Stimulated activated CD8-positive, alpha-beta memory T cell treated with anti-CD3 and anti-CD28 coated beads, Interleukin-4, amount 100 ng/mL, for 4 hours (primary cell): ENCODE data around the gene CDH16.
"Not testable (repeated sequence)": the region's sequence is repeated elsewhere in the genome, so short reads cannot be mapped to it uniquely, and the experiment has no call there.

Experiments used
- DNase-seq, 2 donors: peaks; one replicate each; pipeline ENCODE4 v3.0.0-alpha.2; 2020; ENCODE audit warnings: low read depth in 2 of 2, low spot score in 1 of 2

The CDH16 gene

DNA sequence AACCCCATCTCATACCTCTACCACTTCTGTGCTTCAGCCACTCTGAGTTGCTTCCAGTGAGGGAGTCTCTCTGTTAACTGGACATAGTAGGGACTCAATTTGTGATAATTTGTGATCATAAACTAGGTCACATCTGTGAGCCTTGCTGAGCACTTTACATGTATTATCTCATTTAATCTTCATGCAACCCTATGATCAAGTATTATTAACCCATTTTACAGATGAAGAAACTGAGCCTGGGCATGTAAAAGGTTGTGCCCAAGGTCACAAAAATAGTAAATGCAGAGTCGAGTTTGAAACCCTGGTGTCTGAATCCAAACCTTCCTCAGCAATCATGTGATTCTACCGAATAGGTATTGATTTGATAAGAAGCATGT, 19.8 kb downstream of the CDH16 start:
- DNase-seq = no peak

DNA sequence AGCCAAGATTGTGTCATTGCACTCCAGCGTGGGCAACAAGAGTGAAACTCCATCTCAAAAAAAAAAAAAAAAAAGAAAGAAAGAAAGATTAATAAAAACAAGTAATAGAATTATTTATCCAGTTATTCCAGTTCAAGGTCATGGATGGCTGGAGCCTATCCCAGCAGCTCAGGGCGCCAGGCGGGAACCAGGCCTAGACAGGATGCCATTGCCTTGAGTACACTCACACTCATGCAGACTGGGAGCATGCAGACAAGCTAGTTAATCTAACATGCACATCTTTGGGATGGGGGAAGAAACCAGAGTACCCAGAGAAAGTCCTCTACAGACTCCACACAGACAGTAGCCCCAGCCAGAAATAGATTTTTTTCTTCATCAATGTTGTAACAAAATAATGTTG, 20.5 kb downstream of the CDH16 start:
- DNase-seq = no peak

DNA sequence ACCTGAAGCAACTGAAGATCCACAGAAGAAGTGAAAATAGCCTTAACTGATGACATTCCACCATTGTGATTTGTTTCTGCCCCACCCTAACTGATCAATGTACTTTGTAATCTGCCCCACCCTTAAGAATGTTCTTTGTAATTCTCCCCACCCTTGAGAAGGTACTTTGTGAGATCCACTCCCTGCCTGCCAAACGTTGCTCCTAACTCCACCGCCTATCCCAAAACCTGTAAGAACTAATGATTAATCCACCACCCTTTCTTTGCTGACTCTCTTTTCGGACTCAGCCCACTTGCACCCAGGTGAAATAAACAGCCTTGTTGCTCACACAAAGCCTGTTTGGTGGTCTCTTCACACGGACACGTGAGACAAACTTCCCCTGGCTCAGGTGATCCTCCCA, 22.0 kb downstream of the CDH16 start:
- not testable (repeated sequence) for DNase-seq

DNA sequence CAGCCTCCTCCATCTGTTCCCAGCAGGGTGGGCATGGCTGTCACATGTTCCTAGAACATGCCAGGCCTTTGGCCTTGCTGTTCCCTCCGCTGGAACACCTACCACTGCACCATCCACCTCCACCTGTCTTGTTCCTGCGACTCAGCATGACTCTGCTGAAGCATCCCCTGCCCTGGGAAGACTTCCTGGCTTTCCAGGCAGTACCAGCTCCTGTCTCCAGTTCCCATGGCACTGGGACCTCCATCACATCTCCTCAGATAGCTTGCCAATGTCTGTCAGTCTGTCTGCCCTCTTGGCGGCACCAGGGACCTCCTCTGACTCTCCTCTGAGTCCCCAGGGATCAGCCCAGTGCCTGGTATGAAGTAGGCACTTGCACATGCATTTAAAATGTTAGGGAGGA, 22.7 kb downstream of the CDH16 start:
- no peak for DNase-seq

DNA sequence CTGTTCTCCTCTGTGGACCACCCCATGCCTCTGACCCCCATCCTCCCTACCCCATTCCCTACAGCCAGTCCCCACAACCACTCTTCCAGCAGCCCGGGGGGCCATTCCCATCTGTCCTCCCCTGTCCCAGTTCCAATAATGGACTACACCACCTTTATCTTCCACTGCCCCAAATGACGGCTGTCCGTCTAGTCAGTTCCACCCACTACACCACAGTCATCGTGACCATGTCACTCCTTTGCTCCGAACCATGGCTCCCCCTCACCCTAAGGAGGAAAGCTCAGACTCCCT, 23.1 kb downstream of the CDH16 start:
- no peak for DNase-seq

DNA sequence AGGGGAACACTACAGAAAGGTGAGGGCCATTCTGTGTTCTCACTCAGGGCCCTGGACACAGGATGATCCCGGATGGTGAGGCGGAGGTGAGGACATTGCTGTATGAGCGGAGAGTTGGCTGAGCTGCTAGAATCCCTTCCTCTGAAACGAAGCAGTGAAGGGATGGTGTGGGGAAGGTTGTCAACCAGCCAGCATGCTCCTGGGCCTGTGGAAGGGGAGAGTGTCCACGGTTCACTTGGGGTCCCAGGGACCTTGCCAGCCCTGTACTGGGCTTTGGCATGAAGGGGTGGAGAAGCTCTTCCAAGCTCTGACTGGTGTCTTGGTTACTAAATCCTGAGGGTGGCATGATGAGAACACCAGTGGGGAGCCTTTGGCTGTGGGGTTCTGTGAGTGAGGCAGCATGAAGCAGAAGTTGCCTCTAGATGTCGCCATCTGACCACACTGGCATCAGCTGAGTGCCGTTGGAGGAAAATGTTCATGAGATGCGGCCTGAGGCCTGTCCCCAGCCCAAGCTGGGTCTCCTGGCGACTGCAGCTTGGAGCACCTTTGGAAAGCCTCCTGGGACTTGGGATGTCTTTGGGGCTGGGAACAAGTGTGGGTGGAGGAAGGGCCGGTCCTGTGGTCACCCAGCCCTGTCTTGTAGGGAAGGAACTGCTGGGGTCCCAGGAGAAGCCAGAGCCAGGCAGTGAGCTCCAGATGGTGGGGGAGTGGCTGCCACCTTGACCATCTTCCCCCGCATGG, 23.6 kb downstream of the CDH16 start:
- peak in 1 of 2 donors; percentile 29 for DNase-seq

DNA sequence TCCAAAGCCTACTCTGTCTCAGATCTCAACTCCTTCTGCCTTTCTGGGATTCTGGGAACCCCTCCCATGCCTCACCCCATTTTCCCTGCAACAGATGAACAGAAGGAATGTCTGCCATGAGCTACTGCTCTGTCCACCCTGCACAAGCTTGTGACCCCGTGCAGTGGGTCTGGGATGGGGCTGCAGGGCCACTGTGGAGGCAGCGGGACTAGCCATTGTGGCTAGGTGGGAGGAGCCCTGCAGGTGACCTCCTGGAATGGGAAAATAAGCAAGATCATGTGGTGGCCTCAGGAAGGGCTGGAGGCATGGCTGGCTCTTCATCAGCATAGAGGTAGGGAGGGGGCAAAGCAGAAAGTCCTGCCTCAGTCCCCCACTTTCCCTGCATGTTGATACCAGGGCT, 24.6 kb downstream of the CDH16 start:
- DNase-seq = no peak

DNA sequence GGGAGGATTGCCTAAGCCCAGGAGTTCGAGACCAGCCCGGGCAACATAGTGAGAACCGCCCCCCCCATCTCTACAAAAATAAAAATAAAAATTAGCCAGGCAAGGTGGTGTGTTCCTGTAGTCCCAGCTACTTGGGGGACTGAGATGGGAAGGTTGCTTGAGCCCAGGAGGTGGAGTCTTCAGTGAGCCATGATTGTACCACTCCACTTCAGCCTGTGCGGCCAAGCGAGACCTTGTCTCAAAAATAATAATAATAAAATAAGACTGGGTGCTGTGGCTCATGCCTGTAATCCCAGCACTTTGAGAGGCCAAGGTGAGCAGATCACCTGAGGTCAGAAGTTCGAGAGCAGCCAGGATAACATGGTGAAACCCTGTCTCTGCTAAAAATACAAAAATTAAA, 26.9 kb downstream of the CDH16 start:
- no peak for DNase-seq

DNA sequence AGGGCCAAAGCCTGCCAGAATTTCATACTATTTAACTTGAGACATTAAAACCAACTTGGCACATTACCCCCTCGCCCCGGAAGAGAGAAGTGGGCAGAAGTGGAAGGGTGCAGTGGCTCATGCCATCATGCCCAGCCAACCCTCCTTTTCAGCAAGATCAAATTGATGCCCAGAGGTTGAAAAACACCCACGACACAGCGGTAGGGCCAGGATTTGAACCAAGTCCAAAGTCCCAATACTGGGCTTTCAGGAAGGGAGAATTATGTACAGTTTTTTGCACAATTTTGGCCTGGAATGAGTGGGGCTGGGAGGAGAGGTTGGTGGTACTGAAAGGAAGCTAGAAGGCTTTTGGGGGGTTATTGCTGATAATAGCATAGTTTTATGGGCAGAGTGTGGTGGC, 27.3 kb downstream of the CDH16 start:
- no peak for DNase-seq

DNA sequence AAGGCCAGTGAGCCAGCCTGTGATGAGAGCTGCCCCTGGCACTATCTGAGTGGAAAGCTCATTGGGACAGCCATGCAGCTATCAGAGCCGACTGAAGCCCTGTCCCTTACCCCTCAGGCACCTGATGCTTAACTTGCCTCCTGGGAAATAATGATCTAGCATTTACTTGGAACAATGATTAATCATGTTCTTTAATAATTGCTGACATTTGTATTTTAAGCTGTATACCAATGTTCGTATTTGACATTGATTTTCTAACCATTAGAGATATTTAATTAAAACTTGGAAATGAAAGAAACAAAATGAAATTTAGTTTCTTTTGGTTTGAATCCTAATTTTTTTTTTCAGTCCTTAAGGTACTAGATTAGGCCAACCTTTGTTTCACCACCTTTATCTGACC, 27.9 kb downstream of the CDH16 start:
- DNase-seq = no peak

DNA sequence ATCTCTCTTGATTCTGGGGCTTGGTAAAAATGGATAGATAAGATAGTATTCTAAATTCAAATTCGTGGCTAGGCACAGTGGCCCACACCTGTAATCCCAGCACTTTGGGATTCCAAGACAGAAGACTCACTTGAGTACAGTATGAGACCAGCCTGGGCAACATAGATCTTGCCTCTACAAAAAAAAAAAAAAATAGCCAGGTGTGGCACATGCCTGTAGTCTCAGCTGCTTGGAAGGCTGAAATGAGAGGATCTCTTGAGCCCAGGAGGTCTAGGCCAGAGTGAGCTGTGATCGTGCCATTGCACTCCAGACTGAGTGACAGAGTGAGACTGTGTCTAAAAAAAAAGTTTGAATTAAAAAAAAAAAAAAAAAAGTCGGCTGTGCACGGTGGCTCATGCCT, 29.1 kb downstream of the CDH16 start:
- DNase-seq = no peak

DNA sequence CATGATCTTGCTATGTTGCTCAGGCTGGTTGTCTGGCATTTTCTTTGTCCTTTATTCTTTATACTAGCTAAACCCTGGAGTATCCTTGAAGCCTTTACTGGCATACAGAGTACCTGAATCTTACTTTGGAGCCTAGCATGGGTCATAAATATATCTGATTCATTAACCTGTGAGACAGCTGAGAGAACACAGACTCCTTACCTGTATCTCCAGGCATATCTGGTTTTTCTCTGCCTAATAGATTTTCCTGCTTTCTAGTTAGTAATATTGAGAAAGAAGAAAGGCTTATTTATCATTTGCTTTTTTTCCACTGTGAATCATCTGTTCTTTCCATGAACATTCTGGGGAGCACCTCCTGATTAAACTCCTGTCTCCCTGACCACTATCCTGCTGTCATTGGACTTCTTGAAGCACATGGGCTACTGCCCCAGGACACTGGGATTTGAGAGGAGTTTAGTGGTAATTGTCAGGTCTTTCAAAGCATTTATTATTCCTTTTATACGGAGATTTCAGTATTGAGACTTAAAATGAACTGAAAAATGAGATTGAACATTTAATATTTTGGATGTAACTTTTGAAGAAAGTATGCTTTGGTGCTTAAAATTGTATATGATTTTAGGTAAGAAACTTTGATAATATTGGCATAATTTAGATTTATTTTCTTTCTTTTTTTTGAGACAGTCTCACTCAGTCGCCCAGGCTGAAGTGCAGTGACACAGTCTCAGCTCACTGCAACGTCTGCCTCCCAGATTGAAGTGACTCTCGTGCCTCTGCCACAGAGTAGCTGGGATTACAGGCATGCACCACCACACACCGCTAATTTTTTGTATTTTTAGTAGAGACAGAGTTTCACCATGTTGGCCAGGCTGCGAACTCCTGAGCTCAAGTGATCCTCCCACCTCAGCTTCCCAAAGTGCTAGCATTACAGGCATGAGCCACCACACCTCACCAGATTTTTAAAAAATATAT, 29.8 kb downstream of the CDH16 start:
- no peak for DNase-seq

DNA sequence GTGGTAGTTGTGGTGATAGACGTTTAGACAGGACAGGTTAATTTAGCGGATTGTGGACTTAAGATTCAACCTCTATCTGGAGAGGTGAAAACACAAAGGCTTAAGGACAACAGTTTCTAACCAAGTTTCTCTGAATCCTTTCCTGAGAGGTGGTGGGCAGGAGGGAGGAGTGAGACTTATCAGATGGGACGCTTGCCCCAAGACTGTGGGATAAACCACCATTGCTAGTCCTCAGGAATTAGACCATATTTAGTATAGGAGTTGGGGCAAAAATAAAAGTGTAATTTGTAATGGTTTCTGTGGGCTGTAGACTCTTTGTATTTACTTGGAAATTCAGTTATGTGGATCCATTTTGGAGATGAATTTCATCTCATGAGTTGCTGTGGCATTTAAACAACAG, 31.8 kb downstream of the CDH16 start:
- DNase-seq = no peak

DNA sequence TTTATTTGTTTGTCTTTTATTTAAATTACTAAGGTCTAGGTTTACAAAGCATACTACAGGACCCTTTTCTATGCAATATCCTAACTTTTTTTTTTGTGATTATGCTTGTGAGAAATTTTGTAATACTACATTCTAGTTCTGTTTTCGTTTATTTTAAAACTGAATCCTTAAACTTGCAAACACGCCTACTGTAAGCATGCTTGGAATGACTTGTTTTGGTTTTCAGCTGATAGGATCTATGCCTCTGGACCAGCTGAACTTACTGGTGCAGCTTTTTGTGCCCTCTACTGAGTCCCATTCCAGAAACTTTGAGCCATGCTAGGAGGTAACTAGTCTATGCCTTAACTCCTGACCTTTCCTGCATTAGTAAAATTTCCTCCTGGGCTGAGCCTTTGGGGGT, 32.4 kb downstream of the CDH16 start:
- no peak for DNase-seq

DNA sequence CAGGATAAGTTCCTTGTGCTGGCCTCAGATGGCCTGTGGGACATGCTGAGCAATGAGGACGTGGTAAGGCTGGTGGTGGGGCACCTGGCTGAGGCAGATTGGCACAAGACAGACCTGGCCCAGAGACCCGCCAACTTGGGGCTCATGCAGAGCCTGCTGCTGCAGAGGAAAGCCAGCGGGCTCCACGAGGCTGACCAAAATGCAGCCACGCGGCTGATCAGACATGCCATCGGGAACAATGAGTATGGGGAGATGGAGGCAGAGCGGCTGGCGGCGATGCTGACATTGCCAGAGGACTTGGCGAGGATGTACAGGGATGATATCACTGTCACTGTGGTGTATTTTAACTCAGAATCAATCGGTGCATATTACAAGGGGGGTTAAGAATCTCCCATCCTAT, 33.2 kb downstream of the CDH16 start:
- DNase-seq = no peak

DNA sequence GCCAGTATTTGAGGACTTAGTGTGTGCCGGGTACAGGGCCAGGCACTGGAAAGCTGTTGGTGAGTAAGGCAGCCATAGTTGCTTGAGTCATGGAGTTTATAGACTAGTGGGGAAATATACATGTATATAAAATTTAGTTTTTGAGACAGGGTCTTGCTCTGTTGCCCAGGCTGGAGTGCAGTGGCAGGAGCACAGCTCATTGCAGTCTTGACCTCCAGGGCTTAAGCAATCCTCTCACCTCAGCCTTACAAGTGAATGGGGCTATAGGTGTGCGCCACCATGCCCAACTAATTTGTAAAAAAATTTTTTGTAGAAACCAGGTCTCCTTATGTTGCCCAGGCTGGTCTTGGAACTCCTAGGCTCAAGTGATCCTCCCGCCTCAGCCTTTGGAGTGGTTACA, 36.0 kb downstream of the CDH16 start:
- no peak for DNase-seq

DNA sequence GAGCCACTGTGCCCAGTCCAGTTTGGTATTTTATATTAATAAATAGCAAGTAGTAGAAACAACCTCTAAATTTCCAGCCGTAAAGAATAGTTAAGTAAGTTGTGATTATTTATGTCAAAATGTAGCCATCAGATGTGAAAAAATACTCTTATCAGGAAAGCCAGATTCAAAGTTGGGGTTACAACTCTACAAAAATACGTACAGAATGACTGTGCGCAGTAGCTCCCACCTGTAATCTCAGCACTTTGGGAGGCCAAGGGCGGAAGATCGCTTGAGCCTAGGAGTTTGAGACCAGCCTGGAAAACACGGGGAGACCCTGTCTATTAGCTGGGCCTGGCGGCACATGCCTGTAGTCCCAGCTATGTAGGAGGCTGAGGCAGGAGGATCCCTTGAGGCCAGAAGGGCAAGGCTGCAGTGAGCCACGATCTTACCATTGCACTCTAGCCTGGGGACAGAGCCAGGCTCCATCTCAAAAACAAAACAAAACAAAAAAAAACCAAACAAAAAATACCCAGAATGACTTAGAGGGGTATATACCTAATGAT, 36.6 kb downstream of the CDH16 start:
- DNase-seq = no peak

DNA sequence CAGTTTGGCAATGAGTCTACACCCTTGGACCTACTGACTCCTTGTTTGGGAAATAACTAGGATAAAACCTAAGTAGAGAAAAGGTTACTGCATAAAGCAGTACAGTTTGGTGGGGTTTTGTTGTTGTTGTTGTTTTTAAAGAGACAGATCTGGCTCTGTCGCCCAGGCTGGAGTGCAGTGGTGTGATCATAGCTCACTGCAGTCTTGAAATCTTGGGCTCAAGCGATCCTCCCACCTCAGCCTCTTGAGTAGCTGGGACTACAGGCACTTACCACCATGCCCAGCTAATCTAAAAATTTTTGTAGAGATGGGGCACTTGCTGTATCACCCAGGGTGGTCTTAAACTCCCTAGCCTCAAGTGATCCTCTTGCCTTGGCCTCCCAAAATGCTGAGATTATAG, 37.1 kb downstream of the CDH16 start:
- no peak for DNase-seq

DNA sequence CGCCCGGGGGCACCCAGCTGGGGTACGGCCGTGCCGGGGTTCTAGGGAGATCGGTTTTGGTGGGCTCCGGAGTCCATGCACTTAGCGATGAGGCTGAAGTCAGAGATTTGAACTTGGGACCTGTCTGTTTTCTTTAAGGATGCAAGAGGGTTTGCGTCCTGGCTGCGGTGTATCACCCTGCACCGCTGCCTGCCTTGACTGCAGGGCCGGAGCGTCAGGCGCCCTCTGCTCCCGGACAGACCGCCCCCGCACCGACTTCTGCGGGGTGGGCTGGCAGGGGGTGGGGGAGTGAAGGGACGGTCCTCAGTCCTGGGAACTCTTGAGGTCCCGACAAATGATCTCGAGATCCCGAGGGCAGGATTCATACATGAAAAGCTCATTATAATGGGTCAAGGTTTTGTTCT, 37.7 kb downstream of the CDH16 start:
- DNase-seq = no peak

DNA sequence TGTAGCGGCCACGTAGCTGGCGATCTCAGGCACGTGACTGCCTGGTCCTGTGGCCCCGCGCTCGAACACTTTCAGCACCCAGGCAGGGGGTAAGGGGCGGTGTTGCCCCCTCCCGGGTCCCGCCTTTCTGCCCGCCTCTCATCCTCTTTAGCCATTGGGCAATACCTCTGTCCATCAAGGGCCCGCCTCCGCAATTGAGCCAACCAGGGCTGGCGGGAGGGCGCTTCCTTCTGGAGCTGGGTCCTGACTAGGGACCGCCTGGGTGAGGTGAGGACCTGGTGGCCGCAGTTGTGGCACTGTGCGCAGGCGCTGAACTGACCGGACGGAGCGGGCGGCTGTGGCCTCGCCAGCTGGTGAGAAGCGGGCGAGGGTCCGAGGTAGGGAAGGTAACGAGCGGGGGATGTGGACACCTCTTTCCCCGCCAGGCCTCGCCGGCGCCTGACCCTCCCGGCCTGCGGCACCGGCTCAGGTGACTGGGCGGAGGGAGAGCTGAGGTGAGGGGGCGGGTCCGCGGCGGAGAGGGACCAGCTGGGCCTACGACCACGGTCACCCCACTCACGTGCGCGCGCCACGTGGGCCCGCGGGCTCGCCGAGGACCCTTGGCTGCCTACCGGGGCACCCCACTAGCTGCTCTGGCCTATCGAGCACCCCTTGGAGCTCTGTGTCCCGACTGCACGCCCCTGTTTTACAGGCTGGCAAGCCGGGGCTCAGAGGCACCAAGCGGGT, 38.2 kb downstream of the CDH16 start, which contains the start of gene PDP2:
TSS of gene PDP2 (plus strand) at position 228 of the 726 bp plus-strand sequence. CDS start 3,770 bp downstream, outside the sequence.
- DNase-seq = peak; percentile 76 to 79

DNA sequence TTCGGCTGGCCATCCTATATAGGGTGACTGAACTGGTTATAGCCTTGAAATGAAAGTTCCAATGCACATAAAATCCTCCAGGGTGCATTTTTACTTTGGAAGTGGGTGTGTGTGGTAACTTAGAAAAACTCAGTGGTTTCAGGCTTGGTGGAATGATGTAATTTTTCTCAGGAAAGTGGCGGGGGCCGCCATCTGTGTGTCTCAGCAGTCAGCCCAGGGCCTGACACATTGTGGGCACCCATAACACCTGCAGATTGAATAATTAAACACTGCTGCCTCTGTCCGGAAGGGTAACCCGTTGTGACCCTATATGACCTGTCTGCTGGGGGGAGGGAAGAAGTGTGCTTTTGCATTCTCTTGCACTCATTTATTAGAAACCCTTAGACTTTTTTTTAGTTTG, 40.6 kb downstream of the CDH16 start:
- DNase-seq = peak in 1 of 2 donors; percentile 27
